ENCODE results near the gene C7. TPM values are rescaled to one million over a fixed set of nuclear protein-coding genes. Genes with fewer than 3 reads are reported as not detected.
"Not testable (repeated sequence)": the region's sequence is repeated elsewhere in the genome, so short reads cannot be mapped to it uniquely, and the experiment has no call there.

C7 gene
- total RNA-seq, 1 donor from 2014 or later, result not detected

DNA sequence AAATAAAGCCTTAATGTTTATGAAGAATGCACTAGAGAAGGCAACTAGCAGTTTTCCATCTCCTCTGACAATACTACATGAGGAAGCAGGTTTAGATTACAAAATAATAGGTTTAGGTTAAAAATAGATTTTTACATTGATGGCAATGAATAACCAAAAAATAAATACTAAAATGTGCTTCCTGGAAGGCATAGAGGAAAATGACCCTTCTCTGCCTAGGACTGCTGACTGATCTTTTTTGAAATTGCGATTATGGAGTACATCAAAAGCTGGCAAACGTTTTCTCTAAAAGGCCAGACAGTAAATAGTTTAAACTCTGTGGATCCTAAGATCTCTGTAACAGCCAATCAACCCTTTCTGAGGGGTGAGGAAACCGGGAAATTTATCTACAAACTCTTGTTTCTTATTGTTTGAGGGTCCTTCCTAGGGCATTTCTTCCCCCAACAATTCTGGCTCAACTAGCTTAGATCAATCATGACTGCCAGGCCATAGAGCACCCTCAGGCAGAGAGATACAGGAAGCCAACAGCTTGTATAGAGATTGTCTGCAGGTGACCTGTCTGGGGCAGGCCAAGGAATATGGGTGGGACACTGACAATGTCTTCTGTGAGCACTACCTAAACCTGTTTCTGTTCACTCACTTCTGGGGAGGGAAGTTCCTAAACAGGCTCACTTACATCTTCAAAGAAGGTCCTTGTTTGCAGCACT lies 94.5 kb downstream of the C7 start:
- no peak overlapping the region for H3K4me3 Mint-ChIP-seq
- DNase-seq (no peak), ATAC-seq (ENCODE audit: low read depth) (no peak)
- no peaks in the 10 kb centered on the region for H3K4me1 Mint-ChIP-seq
- H3K27ac Mint-ChIP-seq, result no peak overlapping the region
- no peaks in the 10 kb centered on the region for H3K27me3 Mint-ChIP-seq
- POLR2A ChIA-PET, result no interaction called here
- CTCF ChIA-PET, result no interaction called here
- TF ChIP-seq, protein P1, sequence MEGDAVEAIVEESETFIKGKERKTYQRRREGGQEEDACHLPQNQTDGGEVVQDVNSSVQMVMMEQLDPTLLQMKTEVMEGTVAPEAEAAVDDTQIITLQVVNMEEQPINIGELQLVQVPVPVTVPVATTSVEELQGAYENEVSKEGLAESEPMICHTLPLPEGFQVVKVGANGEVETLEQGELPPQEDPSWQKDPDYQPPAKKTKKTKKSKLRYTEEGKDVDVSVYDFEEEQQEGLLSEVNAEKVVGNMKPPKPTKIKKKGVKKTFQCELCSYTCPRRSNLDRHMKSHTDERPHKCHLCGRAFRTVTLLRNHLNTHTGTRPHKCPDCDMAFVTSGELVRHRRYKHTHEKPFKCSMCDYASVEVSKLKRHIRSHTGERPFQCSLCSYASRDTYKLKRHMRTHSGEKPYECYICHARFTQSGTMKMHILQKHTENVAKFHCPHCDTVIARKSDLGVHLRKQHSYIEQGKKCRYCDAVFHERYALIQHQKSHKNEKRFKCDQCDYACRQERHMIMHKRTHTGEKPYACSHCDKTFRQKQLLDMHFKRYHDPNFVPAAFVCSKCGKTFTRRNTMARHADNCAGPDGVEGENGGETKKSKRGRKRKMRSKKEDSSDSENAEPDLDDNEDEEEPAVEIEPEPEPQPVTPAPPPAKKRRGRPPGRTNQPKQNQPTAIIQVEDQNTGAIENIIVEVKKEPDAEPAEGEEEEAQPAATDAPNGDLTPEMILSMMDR (IDR thresholded peaks at IDR 0.05), result no peak
- no peaks in the 10 kb centered on the region for H3K36me3 Mint-ChIP-seq (ENCODE audit: low read depth)
- intact Hi-C loops (cut with micrococcal nuclease), result no loop called here
- H3K9me3 Mint-ChIP-seq, result no peaks in the 10 kb centered on the region

GRCh38 chr5:41004931-41005330 lies 95.6 kb downstream of the C7 start:
- Mint-ChIP-seq H3K36me3 (ENCODE audit: low read depth) (no peaks in the 10 kb centered on the region), H3K27ac (no peak overlapping the region), H3K27me3 (no peaks in the 10 kb centered on the region), H3K9me3 (no peaks in the 10 kb centered on the region), H3K4me1 (no peaks in the 10 kb centered on the region), H3K4me3 (no peak overlapping the region)
- ChIA-PET CTCF (no interaction called here), POLR2A (no interaction called here)
- DNase-seq (no peak), ATAC-seq (ENCODE audit: low read depth) (no peak)
- intact Hi-C loops (cut with micrococcal nuclease), result no loop called here
- TF ChIP-seq, protein P1 (IDR thresholded peaks at IDR 0.05), result no peak

DNA sequence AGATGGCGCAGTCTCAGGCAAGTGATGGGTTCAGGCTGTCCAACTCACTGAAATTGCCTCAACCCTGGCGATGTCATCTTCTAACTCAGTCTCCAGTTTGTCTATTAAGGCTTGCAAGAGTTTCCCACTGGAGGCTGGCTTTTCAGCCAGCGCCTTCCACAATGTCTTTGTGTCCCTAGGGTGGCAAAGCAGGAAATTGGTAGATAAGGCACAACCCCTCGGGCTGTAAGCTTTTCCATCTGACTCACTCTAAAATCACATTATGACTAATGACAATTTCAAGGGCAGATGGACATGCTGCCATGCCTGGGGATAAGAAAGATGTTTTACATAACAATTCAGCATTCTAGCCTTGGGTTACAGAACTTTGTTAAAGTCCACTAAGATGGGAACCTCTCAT lies 99.9 kb downstream of the C7 start:
- TF ChIP-seq, protein P1 (IDR thresholded peaks at IDR 0.05), result no peak
- Mint-ChIP-seq H3K27ac (no peak overlapping the region), H3K36me3 (ENCODE audit: low read depth) (no peaks in the 10 kb centered on the region), H3K27me3 (no peaks in the 10 kb centered on the region), H3K9me3 (no peaks in the 10 kb centered on the region), H3K4me3 (no peak overlapping the region), H3K4me1 (no peaks in the 10 kb centered on the region)
- CTCF ChIA-PET, result no interaction called here
- POLR2A ChIA-PET, result no interaction called here
- intact Hi-C loops (cut with micrococcal nuclease), result no loop called here
- no peak for ATAC-seq (ENCODE audit: low read depth)
- no peak for DNase-seq

DNA sequence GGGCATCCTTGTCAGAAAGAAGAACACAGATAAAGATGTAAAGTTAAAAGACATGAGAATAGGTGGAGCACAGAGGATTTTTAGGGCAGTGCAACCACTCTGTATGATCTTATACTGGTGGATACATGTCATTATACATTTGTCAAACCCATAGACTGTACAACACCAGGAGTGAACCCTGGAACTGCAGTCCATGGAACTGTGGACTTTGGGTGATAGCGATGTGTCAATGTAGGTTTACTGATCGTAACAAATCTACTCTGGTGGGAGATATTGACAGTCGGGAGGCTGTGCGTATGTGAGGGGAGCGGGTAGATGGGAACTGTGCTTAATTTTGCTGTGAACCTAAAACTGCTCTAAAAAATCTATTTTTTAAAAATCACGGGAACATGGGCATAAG lies 101.3 kb downstream of the C7 start:
- ATAC-seq (ENCODE audit: low read depth) (no peak), DNase-seq (no peak)
- Mint-ChIP-seq H3K27ac (no peak overlapping the region), H3K36me3 (ENCODE audit: low read depth) (no peaks in the 10 kb centered on the region), H3K27me3 (no peaks in the 10 kb centered on the region), H3K4me1 (no peaks in the 10 kb centered on the region), H3K9me3 (no peaks in the 10 kb centered on the region), H3K4me3 (no peak overlapping the region)
- intact Hi-C loops (cut with micrococcal nuclease), result loop anchor here (10.0 kb wide), 1 partner anchor 1576 kb away; no protein-coding TSS in a partner anchor
- POLR2A ChIA-PET, result no interaction called here
- CTCF ChIA-PET, result no interaction called here
- TF ChIP-seq, protein P1 (IDR thresholded peaks at IDR 0.05), result no peak

- H3K27me3 Mint-ChIP-seq, result no peaks in the 10 kb centered on the region
- ChIA-PET CTCF (no interaction called here), POLR2A (no interaction called here)
- H3K4me1 Mint-ChIP-seq, result no peaks in the 10 kb centered on the region
- ATAC-seq (ENCODE audit: low read depth), result no peak
- no peak overlapping the region for H3K27ac Mint-ChIP-seq
- H3K9me3 Mint-ChIP-seq, result no peaks in the 10 kb centered on the region
- DNase-seq, result no peak
- no peak overlapping the region for H3K4me3 Mint-ChIP-seq
- no peaks in the 10 kb centered on the region for H3K36me3 Mint-ChIP-seq (ENCODE audit: low read depth)
- intact Hi-C loops (cut with micrococcal nuclease), result loop anchor here (10.0 kb wide), 1 partner anchor 1578 kb away; no protein-coding TSS in a partner anchor
- TF ChIP-seq, protein P1 (IDR thresholded peaks at IDR 0.05), result no peak
Measured at GRCh38 chr5:41012318-41012717, 103.0 kb downstream of the C7 start.

DNA sequence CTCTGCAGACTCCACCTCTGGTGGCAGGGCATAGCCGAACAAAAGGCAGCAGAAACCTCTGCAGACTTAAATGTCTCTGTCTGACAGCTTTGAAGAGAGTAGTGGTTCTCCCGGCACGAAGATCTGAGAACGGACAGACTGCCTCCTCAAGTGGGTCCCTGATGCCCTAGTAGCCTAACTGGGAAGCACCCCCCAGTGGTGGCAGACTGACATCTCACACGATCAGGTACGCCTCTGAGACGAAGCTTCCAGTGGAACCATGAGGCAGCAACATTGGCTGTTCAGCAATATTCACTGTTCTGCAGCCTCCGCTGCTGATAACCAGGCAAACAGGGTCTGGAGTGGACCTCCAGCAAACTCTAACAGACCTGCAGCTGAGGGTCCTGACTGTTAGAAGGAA lies 113.3 kb downstream of the C7 start:
- DNase-seq; H3K9me3 Mint-ChIP-seq; ATAC-seq (ENCODE audit: low read depth); intact Hi-C loops (cut with micrococcal nuclease); H3K4me3 Mint-ChIP-seq; POLR2A ChIA-PET; H3K36me3 Mint-ChIP-seq (ENCODE audit: low read depth); H3K27me3 Mint-ChIP-seq; CTCF ChIA-PET; H3K4me1 Mint-ChIP-seq; H3K27ac Mint-ChIP-seq: not testable (repeated sequence)

All from activated B cell treated with CpG ODN at 0.5 μM for 24 hours (primary cell).